GM23338 (cell line): ENCODE measurements around the gene MGAT5. TPM values are rescaled to one million over a fixed set of nuclear protein-coding genes. Genes with fewer than 3 reads are reported as not detected.

Experiments
- ATAC-seq: fragments of 200-7000 bp; cut with Tn5 transposase; 3 replicates; pipeline ENCODE4 v1.9.1; 2020
- DNase-seq: peaks from one replicate; pipeline ENCODE4 v3.0.0-alpha.2; 2015; ENCODE audit warnings: low spot score
- H2AFZ ChIP-seq: fragments of 200-600 bp; sonication (generic); 2 replicates; pipeline ENCODE4 v1.8.0; 2016; ENCODE audit warnings: antibody characterized with exemption, mild to moderate bottlenecking, moderate library complexity
- H3F3A ChIP-seq: fragments of 200-600 bp; sonication (generic); replicated peaks from 2 replicates; pipeline ENCODE4 v1.8.0; 2017; ENCODE audit warnings: antibody characterized with exemption, mixed run types, low read depth
- H3K27ac ChIP-seq: fragments of 200-600 bp; sonication (generic); 2 replicates; pipeline ENCODE4 v1.6.1; 2016; ENCODE audit warnings: low read depth
- H3K27me3 ChIP-seq: fragments of 200-600 bp; sonication (generic); 2 replicates; pipeline ENCODE4 v1.8.0; 2016; ENCODE audit warnings: mild to moderate bottlenecking, mixed run types, moderate library complexity; ENCODE audit not compliant: insufficient read depth
- H3K36me3 ChIP-seq: fragments of 200-600 bp; sonication (generic); 2 replicates; pipeline ENCODE4 v1.8.0; 2016; ENCODE audit warnings: mild to moderate bottlenecking; ENCODE audit not compliant: insufficient read depth
- H3K4me1 ChIP-seq: fragments of 200-600 bp; sonication (generic); 2 replicates; pipeline ENCODE4 v1.8.0; 2016; ENCODE audit warnings: mild to moderate bottlenecking, moderate library complexity; ENCODE audit not compliant: insufficient read depth
- H3K4me2 ChIP-seq: fragments of 200-600 bp; sonication (generic); 2 replicates; pipeline ENCODE4 v1.7.1; 2017; ENCODE audit warnings: mixed run types
- H3K4me3 ChIP-seq: fragments of 200-600 bp; sonication (generic); 2 replicates; pipeline ENCODE4 v1.6.1; 2016; ENCODE audit warnings: mixed run types
- H3K79me2 ChIP-seq: fragments of 200-600 bp; sonication (generic); replicated peaks from 2 replicates; pipeline ENCODE4 v1.8.0; 2017; ENCODE audit warnings: mild to moderate bottlenecking; ENCODE audit not compliant: insufficient read depth
- H3K9me2 ChIP-seq: fragments of 200-600 bp; sonication (generic); 2 replicates; pipeline ENCODE4 v1.8.0; 2017; ENCODE audit not compliant: insufficient read depth
- H4K20me1 ChIP-seq: fragments of 200-600 bp; sonication (generic); replicated peaks from 2 replicates; pipeline ENCODE4 v1.8.0; 2017; ENCODE audit warnings: mild to moderate bottlenecking; ENCODE audit not compliant: insufficient read depth
- H3K27ac Mint-ChIP-seq: 2 replicates; pipeline ENCODE4 v1.8.0; 2020; ENCODE audit warnings: inconsistent platforms, mild to moderate bottlenecking, moderate library complexity, mixed read lengths
- H3K27me3 Mint-ChIP-seq: 3 replicates; pipeline ENCODE4 v1.8.0; 2022; ENCODE audit warnings: low read depth, mild to moderate bottlenecking, moderate library complexity, mixed read lengths, inconsistent platforms; ENCODE audit not compliant: insufficient read depth, poor library complexity
- H3K36me3 Mint-ChIP-seq: 3 replicates; pipeline ENCODE4 v1.8.0; 2021; ENCODE audit warnings: low read depth, mild to moderate bottlenecking, inconsistent platforms, moderate library complexity, mixed read lengths
- H3K4me1 Mint-ChIP-seq: 3 replicates; pipeline ENCODE4 v1.8.0; 2020; ENCODE audit warnings: mild to moderate bottlenecking, inconsistent platforms, mixed read lengths
- H3K4me3 Mint-ChIP-seq: 3 replicates; pipeline ENCODE4 v1.8.0; 2021; ENCODE audit warnings: moderate library complexity, mild to moderate bottlenecking, inconsistent platforms, mixed read lengths
- H3K9me3 Mint-ChIP-seq: 3 replicates; pipeline ENCODE4 v1.8.0; 2020; ENCODE audit warnings: moderate library complexity, mild to moderate bottlenecking, inconsistent platforms, mixed read lengths
- CREB1 ChIP-seq: fragments of 250-450 bp; sonication (Bioruptor Pico); IDR thresholded peaks from 2 replicates; pipeline ENCODE4 v1.5.0; 2020; ENCODE audit warnings: low read depth, mild to moderate bottlenecking, moderate library complexity
- CTCF ChIP-seq, 2 experiments: fragments of 200-600 bp in 1 of 2; sonication (generic) in 1 of 2; conservative IDR thresholded peaks; 2 replicates each; pipeline versions ENCODE4 v1.5.1 to v1.6.1; 2016 to 2017; ENCODE audit warnings: antibody characterized with exemption in 2 of 2, low read depth in 2 of 2, mild to moderate bottlenecking in 2 of 2, moderate library complexity in 1 of 2
- ETS1 ChIP-seq: IDR thresholded peaks from 2 replicates; pipeline ENCODE4 v1.6.1; 2016; ENCODE audit warnings: antibody characterized with exemption
- EZH2 ChIP-seq: fragments of 200-600 bp; sonication (generic); IDR thresholded peaks from one replicate; pipeline ENCODE4 v1.8.0; 2017; ENCODE audit warnings: antibody characterized with exemption, mild to moderate bottlenecking, low read depth; ENCODE audit not compliant: unreplicated experiment
- EZH2phosphoT487 ChIP-seq: fragments of 200-600 bp; sonication (generic); IDR thresholded peaks from one replicate; pipeline ENCODE4 v1.8.1; 2018; ENCODE audit warnings: antibody characterized with exemption; ENCODE audit not compliant: unreplicated experiment
- JUNB ChIP-seq: IDR thresholded peaks from one replicate; pipeline ENCODE4 v1.6.1; 2016; ENCODE audit warnings: antibody characterized with exemption; ENCODE audit not compliant: unreplicated experiment
- NANOG ChIP-seq: IDR thresholded peaks from 2 replicates; pipeline ENCODE4 v1.6.1; 2016; ENCODE audit warnings: antibody characterized with exemption, borderline replicate concordance
- POLR2AphosphoS5 ChIP-seq: IDR thresholded peaks from 2 replicates; pipeline ENCODE4 v1.6.1; 2016; ENCODE audit warnings: antibody characterized with exemption, low read depth
- REST ChIP-seq: IDR thresholded peaks from one replicate; pipeline ENCODE4 v1.6.1; 2018; ENCODE audit warnings: antibody characterized with exemption; ENCODE audit not compliant: unreplicated experiment
- STAT1 ChIP-seq: IDR thresholded peaks from one replicate; pipeline ENCODE4 v1.6.1; 2016; ENCODE audit warnings: antibody characterized with exemption; ENCODE audit not compliant: unreplicated experiment
- ZNF114 ChIP-seq: fragments of 250-450 bp; sonication (Bioruptor Pico); IDR thresholded peaks from 2 replicates; pipeline ENCODE4 v1.5.0; 2020; ENCODE audit warnings: mild to moderate bottlenecking, moderate library complexity
- ZNF331 ChIP-seq: fragments of 250-450 bp; sonication (Bioruptor Pico); IDR thresholded peaks from 2 replicates; pipeline ENCODE4 v1.5.0; 2020; ENCODE audit warnings: low read depth, mild to moderate bottlenecking, moderate library complexity
- ZNF462 ChIP-seq: fragments of 250-450 bp; sonication (Bioruptor Pico); IDR thresholded peaks from 2 replicates; pipeline ENCODE4 v1.5.0; 2020; ENCODE audit warnings: mild to moderate bottlenecking, moderate library complexity
- polyA plus RNA-seq: library from polyadenylated mRNA; unstranded; fragments of >200 nt; fragmentation: Nextera tagmentation; extraction: Ambion mirVana; gene quantifications from 2 replicates; pipeline ENCODE4 v1.2.1, GENCODE V29; 2016
- total RNA-seq: library from RNA; depleted of rRNA; stranded (reverse); fragments of >200 nt; shearing (Covaris generic); gene quantifications from 2 replicates; pipeline ENCODE4 v1.2.3, GENCODE V29; 2014

MGAT5 gene
- total and polyA plus RNA-seq, 2 experiments from 2014 or later = 4.6 to 27.6 TPM

- H3K4me1 Mint-ChIP-seq = peaks cover 32% of the 10 kb centered on the region
- no peaks in the 10 kb centered on the region for H3K36me3 ChIP-seq
- H3F3A ChIP-seq = no peaks in the 10 kb centered on the region
- H3K4me1 ChIP-seq = peaks cover 11% of the 10 kb centered on the region; the same call in 1 of the 2 replicates
- no peaks in the 10 kb centered on the region; the same call in 1 of the 2 replicates for H4K20me1 ChIP-seq
- 0 out of 3 replicates have a peak, but pooled peaks cover 3% of the 10 kb centered on the region for H3K36me3 Mint-ChIP-seq
- H3K9me2 ChIP-seq = no peaks in the 10 kb centered on the region
- ATAC-seq (no peak), DNase-seq (no peak)
- H3K9me3 Mint-ChIP-seq = no peaks in the 10 kb centered on the region; the same call in 2 of the 3 replicates
- H3K27me3 ChIP-seq = no peaks in the 10 kb centered on the region
- H3K27me3 Mint-ChIP-seq = no peaks in the 10 kb centered on the region
- no peak for TF ChIP-seq ZNF462
- no peak for TF ChIP-seq ZNF114 (CRISPR knock-in tag)
- no peak for TF ChIP-seq REST
- no peak for TF ChIP-seq NANOG
- no peak for TF ChIP-seq STAT1
- no peak for TF ChIP-seq JUNB
- no peak for TF ChIP-seq EZH2
- no peak for TF ChIP-seq EZH2phosphoT487
- TF ChIP-seq ZNF331 (CRISPR knock-in tag) = no peak
- no peak for TF ChIP-seq ETS1
- no peak for TF ChIP-seq CREB1 (CRISPR knock-in tag)
- TF ChIP-seq POLR2AphosphoS5 = no peak
- TF ChIP-seq CTCF (conservative IDR thresholded peaks at IDR 0.05; ENCODE audit: low read depth in 2 of 2) = no peak
- no peak overlapping the region for H2AFZ ChIP-seq
- peaks cover 14% of the 10 kb centered on the region for H3K79me2 ChIP-seq
- H3K4me2 ChIP-seq = no peak overlapping the region
- no peak overlapping the region for H3K27ac Mint-ChIP-seq
- H3K4me3 ChIP-seq = no peak overlapping the region
- no peak overlapping the region for H3K27ac ChIP-seq
- no peak overlapping the region for H3K4me3 Mint-ChIP-seq
Observed at GRCh38 chr2:134308474-134309385, 54.9 kb downstream of the MGAT5 start.
